GM12874 (cell line): Measurements from ENCODE around the gene MED7.

ENCODE experiments used
- CTCF ChIP-seq: IDR thresholded peaks from 2 replicates; pipeline ENCODE4 v1.5.1; 2011; ENCODE audit warnings: low read depth, mild to moderate bottlenecking, control low read depth, low read length, moderate library complexity; ENCODE audit not compliant: insufficient read depth

MED7 gene, protein sequence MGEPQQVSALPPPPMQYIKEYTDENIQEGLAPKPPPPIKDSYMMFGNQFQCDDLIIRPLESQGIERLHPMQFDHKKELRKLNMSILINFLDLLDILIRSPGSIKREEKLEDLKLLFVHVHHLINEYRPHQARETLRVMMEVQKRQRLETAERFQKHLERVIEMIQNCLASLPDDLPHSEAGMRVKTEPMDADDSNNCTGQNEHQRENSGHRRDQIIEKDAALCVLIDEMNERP

DNA sequence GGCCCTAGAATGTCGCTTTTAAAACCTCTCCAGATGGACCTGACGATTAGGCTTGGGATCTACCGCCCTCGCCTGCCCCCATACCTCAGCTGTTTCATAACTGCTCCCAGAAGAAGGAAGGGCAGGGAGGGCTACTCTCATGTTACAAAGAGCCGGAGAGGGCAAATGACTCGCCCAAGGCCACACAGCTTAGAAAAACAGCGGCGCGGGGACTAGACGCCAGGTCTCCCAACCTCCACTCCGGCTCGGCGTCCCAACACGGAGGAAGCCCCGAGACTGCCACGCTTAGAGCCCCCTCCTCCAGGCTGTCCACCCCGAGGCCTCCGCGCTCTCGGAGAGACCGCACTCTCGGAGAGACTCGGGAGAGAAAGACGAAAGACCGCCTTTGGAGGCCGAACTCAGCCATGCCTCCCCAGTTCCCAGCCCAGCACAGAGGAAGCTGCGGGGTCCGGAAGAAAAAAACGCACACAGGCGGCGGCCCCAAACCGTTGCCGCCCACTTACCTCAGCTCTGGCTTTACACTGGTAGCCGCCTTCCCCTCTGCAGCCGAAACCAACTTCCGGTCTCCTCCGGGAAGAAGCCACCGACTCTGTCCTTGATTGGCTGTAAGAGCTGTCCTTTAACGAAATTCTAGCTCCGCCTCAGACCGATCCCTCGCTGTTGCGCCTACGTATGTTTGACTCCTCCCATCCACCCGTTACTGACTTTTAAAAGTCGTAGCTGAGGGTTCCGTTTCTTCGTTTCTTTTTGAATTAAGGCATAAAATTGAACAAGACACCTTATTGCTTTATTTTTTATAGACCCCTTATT lies at the start of gene MED7:
TSS of gene MED7 (minus strand) at position 549 of the 810 bp plus-strand sequence. CDS start 3,434 bp downstream, outside the sequence.
- no peak for TF ChIP-seq CTCF

DNA sequence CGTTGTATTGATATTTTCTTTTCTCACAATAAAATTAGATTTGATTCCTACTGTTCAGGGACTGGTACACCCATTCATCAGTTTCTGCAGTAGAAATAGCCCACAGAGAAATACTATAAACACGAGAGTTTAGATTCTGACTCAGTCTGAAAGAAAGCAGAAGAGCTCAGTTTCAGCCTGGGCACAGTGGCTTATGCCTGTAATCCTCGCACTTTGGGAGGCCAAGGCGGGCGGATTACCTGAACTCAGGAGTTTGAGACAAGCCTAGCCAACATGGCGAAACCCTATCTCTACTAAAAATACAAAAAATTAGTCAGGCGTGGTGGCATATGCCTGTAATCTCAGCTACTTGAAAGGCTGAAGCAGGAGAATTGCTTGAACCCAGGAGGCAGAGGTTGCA lies 46.6 kb upstream of the MED7 start:
- TF ChIP-seq CTCF = no peak

- TF ChIP-seq CTCF = no peak
Measured at GRCh38 chr5:157188270-157188669, 45.6 kb upstream of the MED7 start.

DNA sequence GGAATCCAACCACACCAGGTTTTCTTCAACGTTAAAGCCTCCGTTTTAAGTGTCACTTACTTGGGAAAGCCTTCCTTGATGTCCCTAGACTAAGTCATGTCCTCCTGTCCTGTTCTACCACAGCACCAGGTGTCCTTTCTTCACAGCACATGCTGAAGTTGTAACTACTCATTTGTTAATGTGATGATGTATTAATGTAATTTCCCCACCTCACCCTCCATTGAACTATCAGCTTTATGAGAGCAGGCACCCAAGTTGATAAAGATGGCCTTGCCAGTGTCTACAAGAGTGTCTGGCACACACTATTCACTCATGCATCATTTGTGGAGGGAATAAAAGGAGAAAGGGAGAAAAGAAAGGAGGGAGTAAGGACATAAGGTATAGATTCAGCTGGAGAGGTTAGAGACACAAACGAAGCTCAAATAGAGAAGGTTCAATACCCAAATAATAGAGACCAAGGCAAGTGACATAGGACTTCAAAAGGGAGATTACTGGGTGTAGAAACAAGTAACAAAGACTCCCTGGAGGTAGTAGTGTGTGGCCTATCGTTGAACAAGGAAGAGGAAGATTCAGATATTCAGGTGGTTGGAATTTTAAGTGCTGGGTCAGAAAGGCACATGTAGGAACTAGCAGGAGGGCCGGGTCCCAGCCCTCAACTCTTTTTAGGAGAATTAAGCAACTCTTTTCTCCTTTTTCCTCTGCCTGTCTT lies 44.5 kb upstream of the MED7 start:
- TF ChIP-seq CTCF = no peak

GRCh38 chr5:157186309-157187045 lies 43.8 kb upstream of the MED7 start:
- no peak for TF ChIP-seq CTCF

DNA sequence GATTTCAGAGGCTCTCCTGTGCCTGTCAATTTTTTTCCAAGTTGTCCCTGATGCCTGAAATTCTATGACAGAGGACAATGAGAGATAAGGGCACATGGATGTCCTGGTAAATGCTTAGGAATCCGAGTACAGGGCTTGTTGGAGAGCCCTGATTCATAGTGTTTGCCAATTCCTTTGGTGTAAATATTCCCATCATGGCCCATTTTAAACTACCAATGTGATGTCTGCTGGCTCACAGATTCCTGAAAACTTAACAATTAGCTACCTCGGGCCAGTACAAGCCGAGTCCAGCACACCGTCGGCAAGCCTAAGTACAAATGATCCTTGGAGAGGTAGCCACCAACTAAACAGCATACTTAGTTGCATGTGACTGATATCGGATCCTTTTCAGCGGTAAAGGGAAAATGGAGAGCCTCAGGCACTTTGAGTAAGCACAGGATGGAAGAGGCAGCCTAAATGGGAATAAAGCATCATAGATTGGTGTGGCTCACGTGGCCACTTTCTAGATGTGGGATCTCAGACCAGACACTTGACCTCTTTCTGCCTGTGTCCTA lies 41.5 kb upstream of the MED7 start:
- no peak for TF ChIP-seq CTCF
